MCF 10A (cell line): ENCODE measurements around the gene BRD1. TPM values are rescaled to one million over a fixed set of nuclear protein-coding genes. Genes with fewer than 3 reads are reported as not detected.

Source experiments
- BruUV-seq: library from RNA; stranded (reverse); fragments of 400-500 nt; replicated peaks from 2 replicates; lab custom pipeline; 2021; lab: Mats Ljungman, UMichigan
- CTCF ChIA-PET: fragments of 300-600 bp; sonication (Branson Sonifier 250); formaldehyde crosslinking; extraction: SDS; loops from one replicate; lab custom pipeline; 2021; ENCODE audit warnings: antibody characterized with exemption, inconsistent platforms; lab: Yijun Ruan, JAX
- POLR2A ChIA-PET: fragments of 300-600, 350-650 bp; sonication (Branson Sonifier 250); formaldehyde crosslinking; extraction: SDS; loops from one replicate; lab custom pipeline; 2020; ENCODE audit warnings: antibody characterized with exemption, inconsistent platforms; lab: Yijun Ruan, JAX
- DNase-seq: peaks from one replicate; pipeline ENCODE4 v3.0.0-alpha.2; 2018; ENCODE audit not compliant: unreplicated experiment
- H3K27ac Mint-ChIP-seq: one replicate; pipeline ENCODE4 v1.8.0; 2022; ENCODE audit warnings: mild to moderate bottlenecking, low read depth, mixed read lengths; ENCODE audit not compliant: unreplicated experiment
- H3K27me3 Mint-ChIP-seq: one replicate; pipeline ENCODE4 v1.8.0; 2022; ENCODE audit warnings: mixed read lengths; ENCODE audit not compliant: insufficient read depth, unreplicated experiment
- H3K36me3 Mint-ChIP-seq: one replicate; pipeline ENCODE4 v1.8.0; 2022; ENCODE audit warnings: mild to moderate bottlenecking, moderate library complexity, mixed read lengths; ENCODE audit not compliant: insufficient read depth, unreplicated experiment
- H3K4me1 Mint-ChIP-seq: one replicate; pipeline ENCODE4 v1.8.0; 2022; ENCODE audit warnings: mixed read lengths; ENCODE audit not compliant: insufficient read depth, unreplicated experiment
- H3K4me3 Mint-ChIP-seq: one replicate; pipeline ENCODE4 v1.8.0; 2022; ENCODE audit warnings: mild to moderate bottlenecking, moderate library complexity, mixed read lengths; ENCODE audit not compliant: unreplicated experiment
- H3K9me3 Mint-ChIP-seq: one replicate; pipeline ENCODE4 v1.8.0; 2022; ENCODE audit warnings: mixed read lengths; ENCODE audit not compliant: unreplicated experiment
- CTCF ChIP-seq: fragments of 200-600 bp; IDR thresholded peaks from one replicate; pipeline ENCODE4 v1.8.0; 2022; ENCODE audit warnings: antibody characterized with exemption, mild to moderate bottlenecking; ENCODE audit not compliant: unreplicated experiment
- intact Hi-C: fragments of 100-400 bp; cut with micrococcal nuclease; formaldehyde crosslinking; loops from 2 replicates; pipeline ENCODE4 v1.14.1; 2022
- total RNA-seq: library from RNA; stranded (reverse); gene quantifications from 2 replicates; pipeline ENCODE4 v1.2.3, GENCODE V29; 2022

Gene BRD1
- total RNA-seq, 1 experiment from 2014 or later: 48.1 TPM

GRCh38 chr22:49863931-49864330, 36.3 kb upstream of the BRD1 start:
- peaks cover 21% of the 10 kb centered on the region for H3K9me3 Mint-ChIP-seq
- H3K4me1 Mint-ChIP-seq: no peaks in the 10 kb centered on the region
- POLR2A ChIA-PET: interaction anchor here (0.5 to 1.4 kb wide), 2 partner anchors 9 to 436 kb away, joined by 3 to 4 read pairs; no protein-coding TSS in a partner anchor
- TF ChIP-seq CTCF: no peak
- BruUV-seq: no TSS peak
- H3K27me3 Mint-ChIP-seq: no peaks in the 10 kb centered on the region
- CTCF ChIA-PET: no interaction called here
- no peak overlapping the region for H3K27ac Mint-ChIP-seq
- no peak overlapping the region for H3K4me3 Mint-ChIP-seq
- H3K36me3 Mint-ChIP-seq: peaks cover 31% of the 10 kb centered on the region
- no peak for DNase-seq
- intact Hi-C loops: no loop called here

GRCh38 chr22:49862496-49862776, 34.8 kb upstream of the BRD1 start:
- peaks cover 27% of the 10 kb centered on the region for H3K36me3 Mint-ChIP-seq
- ChIA-PET CTCF (no interaction called here), POLR2A (no interaction called here)
- no peak for DNase-seq
- no peaks in the 10 kb centered on the region for H3K4me1 Mint-ChIP-seq
- TF ChIP-seq CTCF: no peak
- intact Hi-C loops: no loop called here
- H3K4me3 Mint-ChIP-seq: no peak overlapping the region
- H3K27ac Mint-ChIP-seq: no peak overlapping the region
- H3K9me3 Mint-ChIP-seq: peaks cover 21% of the 10 kb centered on the region
- no peaks in the 10 kb centered on the region for H3K27me3 Mint-ChIP-seq
- no TSS peak for BruUV-seq

GRCh38 chr22:49861642-49862495, 34.2 kb upstream of the BRD1 start:
- no peak for TF ChIP-seq CTCF
- Mint-ChIP-seq H3K4me1 (no peaks in the 10 kb centered on the region), H3K9me3 (peaks cover 15% of the 10 kb centered on the region), H3K36me3 (peaks cover 21% of the 10 kb centered on the region), H3K27me3 (no peaks in the 10 kb centered on the region), H3K27ac (no peak overlapping the region), H3K4me3 (no peak overlapping the region)
- BruUV-seq: no TSS peak
- CTCF ChIA-PET: no interaction called here
- DNase-seq: no peak
- POLR2A ChIA-PET: no interaction called here
- intact Hi-C loops: no loop called here

- BruUV-seq: no TSS peak
- no peak for TF ChIP-seq CTCF
- ChIA-PET POLR2A (no interaction called here), CTCF (interaction anchor here (0.7 kb wide), 1 partner anchor 667 kb away, joined by 3 read pairs; the partner anchor contains the start of gene SCO2)
- Mint-ChIP-seq H3K27me3 (no peaks in the 10 kb centered on the region), H3K4me3 (no peak overlapping the region), H3K4me1 (peaks cover 13% of the 10 kb centered on the region), H3K36me3 (peaks cover 13% of the 10 kb centered on the region), H3K27ac (no peak overlapping the region), H3K9me3 (no peaks in the 10 kb centered on the region)
- no peak for DNase-seq
- intact Hi-C loops: loop anchor here (10.0 kb wide), 1 partner anchor 56 kb away; the partner anchor contains the start of genes ALG12 and CRELD2
Measured at GRCh38 chr22:49858827-49859226, 31.2 kb upstream of the BRD1 start.
